Activated CD4-positive, alpha-beta T cell treated with anti-CD3 and anti-CD28 coated beads, Interleukin-2, Interleukin-4, amounts not matched to agents 100 ng/mL and 50 ng/mL, durations not matched to agents 16 hours and 8 hours (primary cell): ENCODE measurements around the gene ENTREP1.
"Not testable (repeated sequence)": the region's sequence is repeated elsewhere in the genome, so short reads cannot be mapped to it uniquely, and the experiment has no call there.

Experiments used
- DNase-seq: peaks from one replicate; pipeline ENCODE4 v3.0.0-alpha.2; 2020; ENCODE audit warnings: low spot score

ENTREP1 gene

GRCh38 chr9:69371001-69371400 is 46.0 kb downstream of the ENTREP1 start:
- DNase-seq: no peak

GRCh38 chr9:69376651-69377050 is 51.6 kb downstream of the ENTREP1 start:
- DNase-seq: no peak

GRCh38 chr9:69377291-69377690 is 52.3 kb downstream of the ENTREP1 start:
- DNase-seq: no peak

- no peak for DNase-seq
Observed at GRCh38 chr9:69377981-69378380, 53.0 kb downstream of the ENTREP1 start.

- no peak for DNase-seq
Observed at GRCh38 chr9:69379270-69379982, 54.4 kb downstream of the ENTREP1 start.

GRCh38 chr9:69380301-69380700 is 55.3 kb downstream of the ENTREP1 start:
- DNase-seq: no peak

GRCh38 chr9:69380811-69381210 is 55.8 kb downstream of the ENTREP1 start:
- DNase-seq: no peak

- DNase-seq: no peak
Observed at GRCh38 chr9:69382135-69382534, 57.1 kb downstream of the ENTREP1 start.

GRCh38 chr9:69385581-69386033 is 60.6 kb downstream of the ENTREP1 start:
- no peak for DNase-seq

- no peak for DNase-seq
Observed at GRCh38 chr9:69386651-69387050, 61.6 kb downstream of the ENTREP1 start.

GRCh38 chr9:69388596-69388995 is 63.6 kb downstream of the ENTREP1 start:
- no peak for DNase-seq

GRCh38 chr9:69389437-69389995 is 64.5 kb downstream of the ENTREP1 start:
- no peak for DNase-seq

GRCh38 chr9:69391487-69391886 is 66.5 kb downstream of the ENTREP1 start:
- no peak for DNase-seq

GRCh38 chr9:69391946-69392345 is 66.9 kb downstream of the ENTREP1 start:
- no peak for DNase-seq

GRCh38 chr9:69392826-69393225 is 67.8 kb downstream of the ENTREP1 start:
- DNase-seq: no peak

GRCh38 chr9:69393425-69393824 is 68.4 kb downstream of the ENTREP1 start:
- no peak for DNase-seq

- DNase-seq: no peak
Observed at GRCh38 chr9:69395718-69396117, 70.7 kb downstream of the ENTREP1 start.

GRCh38 chr9:69396759-69397158 is 71.7 kb downstream of the ENTREP1 start:
- no peak for DNase-seq

GRCh38 chr9:69397384-69398214 is 72.6 kb downstream of the ENTREP1 start:
- no peak for DNase-seq

GRCh38 chr9:69400470-69400869 is 75.5 kb downstream of the ENTREP1 start:
- no peak for DNase-seq

- not testable (repeated sequence) for DNase-seq
Observed at GRCh38 chr9:69409936-69410335, 84.9 kb downstream of the ENTREP1 start.

- no peak for DNase-seq
Observed at GRCh38 chr9:69411246-69411645, 86.2 kb downstream of the ENTREP1 start.
